ENCODE measurements around the gene ATP1B1.
"Not testable (repeated sequence)": the region's sequence is repeated elsewhere in the genome, so short reads cannot be mapped to it uniquely, and the experiment has no call there.

The ATP1B1 gene

GRCh38 chr1:169141356-169141755, 34.9 kb downstream of the ATP1B1 start:
- no peak for DNase-seq (ENCODE audit: low read depth in 2 of 2, low spot score in 1 of 2)

- DNase-seq (ENCODE audit: low read depth in 2 of 2, low spot score in 1 of 2) = no peak
Measured at GRCh38 chr1:169142129-169142528, 35.6 kb downstream of the ATP1B1 start.

GRCh38 chr1:169143346-169143745, 36.9 kb downstream of the ATP1B1 start:
- no peak for DNase-seq (ENCODE audit: low read depth in 2 of 2, low spot score in 1 of 2)

- no peak for DNase-seq (ENCODE audit: low read depth in 2 of 2, low spot score in 1 of 2)
Measured at GRCh38 chr1:169143984-169144383, 37.5 kb downstream of the ATP1B1 start.

- no peak for DNase-seq (ENCODE audit: low read depth in 2 of 2, low spot score in 1 of 2)
Measured at GRCh38 chr1:169144941-169145626, 38.6 kb downstream of the ATP1B1 start.

- DNase-seq (ENCODE audit: low read depth in 2 of 2, low spot score in 1 of 2) = no peak
Measured at GRCh38 chr1:169146576-169147214, 40.2 kb downstream of the ATP1B1 start.

- DNase-seq (ENCODE audit: low read depth in 2 of 2, low spot score in 1 of 2) = no peak
Measured at GRCh38 chr1:169148472-169149252, 42.2 kb downstream of the ATP1B1 start.

GRCh38 chr1:169149555-169150286, 43.2 kb downstream of the ATP1B1 start:
- DNase-seq (ENCODE audit: low read depth in 2 of 2, low spot score in 1 of 2) = no peak

- DNase-seq (ENCODE audit: low read depth in 2 of 2, low spot score in 1 of 2) = no peak
Measured at GRCh38 chr1:169150641-169151337, 44.3 kb downstream of the ATP1B1 start.

- no peak for DNase-seq (ENCODE audit: low read depth in 2 of 2, low spot score in 1 of 2)
Measured at GRCh38 chr1:169151338-169151837, 44.9 kb downstream of the ATP1B1 start.

- DNase-seq (ENCODE audit: low read depth in 2 of 2, low spot score in 1 of 2) = no peak
Measured at GRCh38 chr1:169155675-169156074, 49.2 kb downstream of the ATP1B1 start.

- no peak for DNase-seq (ENCODE audit: low read depth in 2 of 2, low spot score in 1 of 2)
Measured at GRCh38 chr1:169156580-169156979, 50.1 kb downstream of the ATP1B1 start.

- DNase-seq (ENCODE audit: low read depth in 2 of 2, low spot score in 1 of 2) = no peak
Measured at GRCh38 chr1:169160845-169161495, 54.5 kb downstream of the ATP1B1 start.

GRCh38 chr1:169161496-169162194, 55.2 kb downstream of the ATP1B1 start:
- DNase-seq (ENCODE audit: low read depth in 2 of 2, low spot score in 1 of 2) = no peak

GRCh38 chr1:169163059-169163458, 56.6 kb downstream of the ATP1B1 start:
- no peak for DNase-seq (ENCODE audit: low read depth in 2 of 2, low spot score in 1 of 2)

- DNase-seq (ENCODE audit: low read depth in 2 of 2, low spot score in 1 of 2) = no peak
Measured at GRCh38 chr1:169175461-169175860, 69.0 kb downstream of the ATP1B1 start.

- DNase-seq (ENCODE audit: low read depth in 2 of 2, low spot score in 1 of 2) = not testable (repeated sequence)
Measured at GRCh38 chr1:169179431-169179830, 72.9 kb downstream of the ATP1B1 start.

GRCh38 chr1:169180174-169180573, 73.7 kb downstream of the ATP1B1 start:
- DNase-seq (ENCODE audit: low read depth in 2 of 2, low spot score in 1 of 2) = no peak

All from stimulated activated CD8-positive, alpha-beta memory T cell treated with anti-CD3 and anti-CD28 coated beads, Interleukin-4, amount 100 ng/mL, for 1 hour (primary cell).